NCI-H446 treated with DMSO at 0.1 percent for 48 hours (cell line): Measurements from ENCODE around the gene RALA.

Experiments used
- DNase-seq: peaks from one replicate; lab custom pipeline; 2025; lab: John Stamatoyannopoulos, UW

The RALA gene

GRCh38 chr7:39623047-39623731 lies at the start of gene RALA:
TSS of gene RALA (plus strand) at chr7:39623572. CDS start at chr7:39686668, 63,096 bp downstream.
- DNase-seq = peak; percentile 86

GRCh38 chr7:39574673-39575349 lies 48.6 kb upstream of the RALA start:
- no peak for DNase-seq

- DNase-seq = no peak
Measured at GRCh38 chr7:39577229-39577874, 46.0 kb upstream of the RALA start.

- peak; percentile 91 for DNase-seq
Measured at GRCh38 chr7:39580149-39580874, 43.1 kb upstream of the RALA start.

- no peak for DNase-seq
Measured at GRCh38 chr7:39582536-39582935, 40.8 kb upstream of the RALA start.

GRCh38 chr7:39583539-39583938 lies 39.8 kb upstream of the RALA start:
- no peak for DNase-seq

- no peak for DNase-seq
Measured at GRCh38 chr7:39587393-39587792, 36.0 kb upstream of the RALA start.

GRCh38 chr7:39588416-39588815 lies 35.0 kb upstream of the RALA start:
- DNase-seq = no peak

- DNase-seq = no peak
Measured at GRCh38 chr7:39589323-39590111, 33.9 kb upstream of the RALA start.

- DNase-seq = no peak
Measured at GRCh38 chr7:39592586-39592985, 30.8 kb upstream of the RALA start.

GRCh38 chr7:39594988-39595620 lies 28.3 kb upstream of the RALA start:
- DNase-seq = peak; percentile 8

GRCh38 chr7:39602351-39602750 lies 21.0 kb upstream of the RALA start:
- no peak for DNase-seq

- DNase-seq = no peak
Measured at GRCh38 chr7:39603924-39604323, 19.4 kb upstream of the RALA start.

GRCh38 chr7:39605087-39605486 lies 18.3 kb upstream of the RALA start:
- DNase-seq = no peak

GRCh38 chr7:39606352-39606751 lies 17.0 kb upstream of the RALA start:
- DNase-seq = no peak

- DNase-seq = no peak
Measured at GRCh38 chr7:39606941-39607340, 16.4 kb upstream of the RALA start.

- no peak for DNase-seq
Measured at GRCh38 chr7:39607865-39608264, 15.5 kb upstream of the RALA start.

GRCh38 chr7:39608278-39608677 lies 15.1 kb upstream of the RALA start:
- DNase-seq = no peak

- DNase-seq = no peak
Measured at GRCh38 chr7:39609113-39609934, 14.0 kb upstream of the RALA start.

GRCh38 chr7:39609935-39610263 lies 13.5 kb upstream of the RALA start:
- DNase-seq = no peak

GRCh38 chr7:39613577-39613976 lies 9.8 kb upstream of the RALA start:
- DNase-seq = no peak
